Measurements from ENCODE around the gene CORO1C. TPM values are rescaled to one million over a fixed set of nuclear protein-coding genes. Genes with fewer than 3 reads are reported as not detected.

Gene CORO1C
- total and polyA plus RNA-seq, 9 of the 15 experiments (the other 6 are each of a cell fraction or from before 2014, with no cell fraction given), result 55.2 to 280 (median 150) TPM

DNA sequence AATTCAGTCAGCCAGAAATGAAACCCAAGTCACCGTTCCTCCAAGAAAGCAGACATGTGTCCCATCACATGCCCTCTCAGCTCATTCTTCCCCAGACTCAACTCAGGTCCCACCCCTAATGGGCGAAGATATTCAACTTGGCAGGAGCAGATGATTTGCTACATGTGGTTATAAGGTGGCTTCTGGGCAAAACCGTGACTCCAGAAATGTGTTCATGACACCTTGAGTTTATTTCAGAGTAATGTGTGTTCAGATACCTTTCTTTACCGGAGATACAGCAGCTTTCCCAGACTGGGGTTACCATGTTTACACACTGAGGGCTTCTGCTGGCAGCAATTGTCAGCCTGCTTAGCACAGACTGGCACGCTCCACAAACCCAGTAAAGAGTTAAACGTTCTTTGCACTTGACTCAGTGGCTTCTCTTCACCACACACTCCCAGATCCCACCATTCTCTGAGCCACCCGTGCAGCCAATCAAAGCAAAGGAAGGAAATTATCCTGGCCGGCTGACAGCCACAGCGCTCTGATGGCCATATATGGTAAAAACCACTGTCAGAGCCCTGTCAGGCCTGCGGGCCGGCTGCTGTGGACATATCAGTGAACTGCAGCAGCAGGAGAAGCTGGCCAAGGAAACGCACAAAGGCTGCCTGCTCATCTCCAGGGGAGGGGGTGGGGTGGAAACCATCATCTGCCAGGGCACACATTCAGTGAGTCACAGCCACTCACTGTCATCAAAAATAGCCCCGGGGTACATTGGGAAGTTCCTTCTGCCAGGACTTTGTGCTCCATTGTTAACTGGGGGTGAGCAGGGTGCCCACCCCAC, 39.9 kb downstream of the CORO1C start (continued):
- TF ChIP-seq PPARD (CRISPR knock-in tag; IDR thresholded peaks at IDR 0.05) (no peak), PML (IDR thresholded peaks at IDR 0.05; ENCODE audit: low read length) (peak; percentile 93), SLC30A9 (CRISPR knock-in tag; IDR thresholded peaks at IDR 0.05) (no peak), EZH2 (IDR thresholded peaks at IDR 0.05; ENCODE audit: borderline replicate concordance, low read depth, low read length) (no peak), HDAC2 (IDR thresholded peaks at IDR 0.05) (peak; percentile 44), ADNP (tag; IDR thresholded peaks at IDR 0.05) (no peak), TAL1 (IDR thresholded peaks at IDR 0.05) (peak; percentile 90), KAT7 (CRISPR knock-in tag; IDR thresholded peaks at IDR 0.05; ENCODE audit: borderline replicate concordance) (0 out of 2 replicates have a peak, but pooled peaks have one; percentile 23), ZNF184 (CRISPR knock-in tag; IDR thresholded peaks at IDR 0.05) (no peak), POLR2AphosphoS2 (IDR thresholded peaks at IDR 0.05; ENCODE audit: low read length) (no peak), ZNF707 (CRISPR knock-in tag; conservative IDR thresholded peaks at IDR 0.05) (no peak), ARHGAP35 (IDR thresholded peaks at IDR 0.05; ENCODE audit: partially characterized antibody) (no peak), PHF8 (IDR thresholded peaks at IDR 0.05; ENCODE audit: borderline replicate concordance, low read length) (peak; percentile 46; the same call in 1 of the 2 replicates), WHSC1 (IDR thresholded peaks at IDR 0.05; ENCODE audit: low read length) (no peak), SRSF3 (IDR thresholded peaks at IDR 0.05; ENCODE audit: insufficient read depth, low read length) (no peak), ZNF699 (CRISPR knock-in tag; IDR thresholded peaks at IDR 0.05; ENCODE audit: insufficient replicate concordance) (no peak), DACH1 (IDR thresholded peaks at IDR 0.05; ENCODE audit: partially characterized antibody) (peak; percentile 5), ZC3H4 (CRISPR knock-in tag; IDR thresholded peaks at IDR 0.05; ENCODE audit: borderline replicate concordance) (peak; percentile 34; the same call in 1 of the 2 replicates), PHF20 (IDR thresholded peaks at IDR 0.05; ENCODE audit: partially characterized antibody) (no peak), BDP1 (IDR thresholded peaks at IDR 0.05; ENCODE audit: insufficient read depth, insufficient read length) (no peak)
- TF ChIP-seq, protein P1, sequence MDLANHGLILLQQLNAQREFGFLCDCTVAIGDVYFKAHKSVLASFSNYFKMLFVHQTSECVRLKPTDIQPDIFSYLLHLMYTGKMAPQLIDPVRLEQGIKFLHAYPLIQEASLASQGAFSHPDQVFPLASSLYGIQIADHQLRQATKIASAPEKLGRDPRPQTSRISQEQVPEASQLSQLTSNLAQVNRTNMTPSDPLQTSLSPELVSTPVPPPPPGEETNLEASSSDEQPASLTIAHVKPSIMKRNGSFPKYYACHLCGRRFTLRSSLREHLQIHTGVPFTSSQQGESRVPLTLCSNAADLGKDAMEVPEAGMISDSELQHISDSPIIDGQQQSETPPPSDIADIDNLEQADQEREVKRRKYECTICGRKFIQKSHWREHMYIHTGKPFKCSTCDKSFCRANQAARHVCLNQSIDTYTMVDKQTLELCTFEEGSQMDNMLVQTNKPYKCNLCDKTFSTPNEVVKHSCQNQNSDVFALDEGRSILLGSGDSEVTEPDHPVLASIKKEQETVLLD (IDR thresholded peaks at IDR 0.05), result peak; percentile 44; the same call in 1 of the 2 replicates
- TF ChIP-seq, protein P2, sequence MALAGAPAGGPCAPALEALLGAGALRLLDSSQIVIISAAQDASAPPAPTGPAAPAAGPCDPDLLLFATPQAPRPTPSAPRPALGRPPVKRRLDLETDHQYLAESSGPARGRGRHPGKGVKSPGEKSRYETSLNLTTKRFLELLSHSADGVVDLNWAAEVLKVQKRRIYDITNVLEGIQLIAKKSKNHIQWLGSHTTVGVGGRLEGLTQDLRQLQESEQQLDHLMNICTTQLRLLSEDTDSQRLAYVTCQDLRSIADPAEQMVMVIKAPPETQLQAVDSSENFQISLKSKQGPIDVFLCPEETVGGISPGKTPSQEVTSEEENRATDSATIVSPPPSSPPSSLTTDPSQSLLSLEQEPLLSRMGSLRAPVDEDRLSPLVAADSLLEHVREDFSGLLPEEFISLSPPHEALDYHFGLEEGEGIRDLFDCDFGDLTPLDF (CRISPR knock-in tag; IDR thresholded peaks at IDR 0.05), result peak; percentile 64; the same call in 1 of the 2 replicates
